SU-DHL-6 (cell line): ENCODE data around the gene ZNF592.

Source experiments
- H2AFZ ChIP-seq: fragments of 200-600 bp; sonication (generic); 2 replicates; pipeline ENCODE4 v1.6.1; 2014; ENCODE audit warnings: low read depth, mild to moderate bottlenecking, moderate library complexity, mixed read lengths, antibody characterized with exemption, low read length; ENCODE audit not compliant: severe bottlenecking
- H3F3A ChIP-seq: fragments of 200-600 bp; shearing (Covaris generic); 2 replicates; pipeline ENCODE4 v1.6.0; 2016; ENCODE audit warnings: antibody characterized with exemption, mild to moderate bottlenecking; ENCODE audit not compliant: insufficient read depth
- H3K27ac ChIP-seq: fragments of 200-600 bp; sonication (generic); 2 replicates; pipeline ENCODE4 v1.5.1; 2016; ENCODE audit warnings: low read depth, mild to moderate bottlenecking, low read length, moderate library complexity, mixed read lengths
- H3K27me3 ChIP-seq: fragments of 200-600 bp; sonication (generic), shearing (Covaris generic); 2 replicates; pipeline ENCODE4 v1.6.0; 2014; ENCODE audit warnings: mild to moderate bottlenecking, low read length
- H3K36me3 ChIP-seq: fragments of 200-600 bp; sonication (generic); 2 replicates; pipeline ENCODE4 v1.6.1; 2014; ENCODE audit warnings: mild to moderate bottlenecking, low read length, mixed read lengths
- H3K4me2 ChIP-seq: fragments of 300-600, 200-600 bp; shearing (Covaris generic), sonication (generic); 2 replicates; pipeline ENCODE4 v1.6.0; 2014; ENCODE audit warnings: low read length, low read depth, mild to moderate bottlenecking; ENCODE audit not compliant: poor library complexity, severe bottlenecking
- H3K4me3 ChIP-seq: fragments of 200-600 bp; sonication (generic); 2 replicates; pipeline ENCODE4 v1.5.1; 2014; ENCODE audit warnings: antibody characterized with exemption, low read length, mild to moderate bottlenecking, mixed read lengths; ENCODE audit not compliant: insufficient read depth, poor library complexity, severe bottlenecking
- H3K79me2 ChIP-seq: fragments of 200-600 bp; sonication (generic); 2 replicates; pipeline ENCODE4 v1.6.1; 2014; ENCODE audit warnings: mild to moderate bottlenecking, low read length, moderate library complexity; ENCODE audit not compliant: insufficient read depth
- H3K9ac ChIP-seq: fragments of 200-600 bp; sonication (generic); 2 replicates; pipeline ENCODE4 v1.7.0; 2014; ENCODE audit warnings: mild to moderate bottlenecking, low read length
- H3K9me2 ChIP-seq: fragments of 200-600 bp; sonication (generic); replicated peaks from 2 replicates; pipeline ENCODE4 v1.6.1; 2014; ENCODE audit warnings: low read length; ENCODE audit not compliant: insufficient read depth
- H3K9me3 ChIP-seq: fragments of 200-600 bp; sonication (generic); 2 replicates; pipeline ENCODE4 v1.6.1; 2014; ENCODE audit warnings: low read length, mixed read lengths; ENCODE audit not compliant: insufficient read depth
- H4K20me1 ChIP-seq: fragments of 200-600 bp; sonication (generic); 2 replicates; pipeline ENCODE4 v1.6.1; 2014; ENCODE audit warnings: low read depth, mild to moderate bottlenecking, antibody characterized with exemption, low read length, moderate library complexity, mixed read lengths
- CTCF ChIP-seq: fragments of 200-600 bp; sonication (generic); IDR thresholded peaks from one replicate; pipeline ENCODE4 v1.5.1; 2017; ENCODE audit warnings: antibody characterized with exemption, mild to moderate bottlenecking, low read length, moderate library complexity; ENCODE audit not compliant: insufficient read depth, poor library complexity, severe bottlenecking
- EZH2phosphoT487 ChIP-seq: fragments of 200-600 bp; sonication (generic), shearing (Covaris generic); conservative IDR thresholded peaks from 2 replicates; pipeline ENCODE4 v1.6.1; 2018; ENCODE audit warnings: mild to moderate bottlenecking, antibody characterized with exemption, low read length, moderate library complexity, mixed read lengths

ZNF592 gene

GRCh38 chr15:84789762-84790161 is 41.4 kb downstream of the ZNF592 start:
- TF ChIP-seq CTCF = no peak
- no peak for TF ChIP-seq EZH2phosphoT487
- H2AFZ ChIP-seq = no peak overlapping the region
- no peaks in the 10 kb centered on the region for H3F3A ChIP-seq
- no peak overlapping the region for H3K27ac ChIP-seq
- H4K20me1 ChIP-seq = no peaks in the 10 kb centered on the region
- no peak overlapping the region for H3K9ac ChIP-seq
- no peaks in the 10 kb centered on the region for H3K9me3 ChIP-seq
- no peak overlapping the region for H3K4me3 ChIP-seq
- H3K27me3 ChIP-seq = no peaks in the 10 kb centered on the region
- peaks cover 5% of the 10 kb centered on the region for H3K36me3 ChIP-seq
- no peak overlapping the region for H3K4me2 ChIP-seq
- no peaks in the 10 kb centered on the region for H3K9me2 ChIP-seq
- H3K79me2 ChIP-seq = peaks cover 47% of the 10 kb centered on the region

DNA sequence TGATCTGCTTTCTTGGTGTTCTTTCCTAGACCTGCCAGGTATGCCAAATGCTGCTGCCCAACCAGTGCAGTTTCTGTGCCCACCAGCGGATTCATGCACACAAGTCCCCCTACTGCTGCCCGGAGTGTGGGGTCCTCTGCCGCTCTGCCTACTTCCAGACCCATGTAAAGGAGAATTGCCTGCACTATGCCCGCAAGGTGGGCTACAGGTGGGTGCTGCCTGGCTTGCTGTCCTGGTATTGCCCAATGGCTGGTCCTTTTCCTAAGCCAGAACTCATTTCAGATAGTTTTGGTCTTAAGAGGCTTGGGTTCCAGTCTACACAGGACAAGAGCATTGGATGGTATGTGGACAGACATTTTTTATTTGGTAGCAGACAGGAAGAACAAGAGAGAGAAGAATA is 42.3 kb downstream of the ZNF592 start:
- Histone ChIP-seq H3K27ac (no peak overlapping the region), H3K4me2 (no peak overlapping the region), H2AFZ (no peak overlapping the region), H3F3A (no peaks in the 10 kb centered on the region), H3K36me3 (peaks cover 8% of the 10 kb centered on the region), H3K9ac (no peak overlapping the region), H3K79me2 (peaks cover 45% of the 10 kb centered on the region), H4K20me1 (no peaks in the 10 kb centered on the region), H3K9me2 (no peaks in the 10 kb centered on the region), H3K27me3 (no peaks in the 10 kb centered on the region), H3K4me3 (no peak overlapping the region), H3K9me3 (no peaks in the 10 kb centered on the region)
- TF ChIP-seq CTCF = no peak
- TF ChIP-seq EZH2phosphoT487 = no peak

DNA sequence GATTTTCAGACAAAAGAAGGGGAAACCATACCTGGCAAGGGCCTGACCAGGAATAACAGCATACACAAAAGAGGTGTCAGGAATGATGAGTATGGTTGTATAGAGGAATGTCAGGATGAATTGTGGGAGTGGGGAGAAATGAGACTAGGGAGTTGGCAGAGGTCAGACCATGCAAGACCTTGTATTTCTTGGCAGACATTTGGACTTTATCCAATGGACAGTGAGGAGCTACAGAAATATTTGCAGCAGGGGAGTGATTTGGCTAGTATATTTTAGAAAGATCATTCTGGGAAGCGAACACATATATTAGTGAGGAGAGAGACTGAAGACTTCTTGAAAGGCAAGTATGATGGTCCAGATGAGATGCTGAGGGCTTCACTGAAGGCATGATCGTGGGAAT is 43.4 kb downstream of the ZNF592 start:
- TF ChIP-seq EZH2phosphoT487 (no peak), CTCF (no peak)
- no peaks in the 10 kb centered on the region for H3F3A ChIP-seq
- H3K27me3 ChIP-seq = no peaks in the 10 kb centered on the region
- no peaks in the 10 kb centered on the region for H3K9me2 ChIP-seq
- no peak overlapping the region for H3K4me3 ChIP-seq
- no peak overlapping the region for H2AFZ ChIP-seq
- H3K4me2 ChIP-seq = no peak overlapping the region
- H3K9me3 ChIP-seq = no peaks in the 10 kb centered on the region
- no peaks in the 10 kb centered on the region for H4K20me1 ChIP-seq
- no peak overlapping the region for H3K9ac ChIP-seq
- H3K36me3 ChIP-seq = peaks cover 8% of the 10 kb centered on the region
- H3K79me2 ChIP-seq = peaks cover 37% of the 10 kb centered on the region
- H3K27ac ChIP-seq = no peak overlapping the region
